GM12878 (cell line): ENCODE results near the gene ZNF276. TPM values are rescaled to one million over a fixed set of nuclear protein-coding genes. Genes with fewer than 3 reads are reported as not detected.
A peak's percentile ranks its signal among the peaks of the same experiment; 100 is the strongest.

Source experiments
- ATAC-seq: fragments of 200-7000 bp; cut with Tn5 transposase; 3 replicates; pipeline ENCODE4 v1.9.1; 2020; ENCODE audit warnings: mild to moderate bottlenecking, moderate library complexity
- BruUV-seq: library from RNA; stranded (reverse); fragments of 400-500 nt; replicated peaks from 2 replicates; lab custom pipeline; 2021; lab: Mats Ljungman, UMichigan
- CTCF ChIA-PET: fragments of 300-600 bp; sonication (Branson Sonifier 250); formaldehyde crosslinking; extraction: SDS; loops from one replicate; lab custom pipeline; 2021; ENCODE audit warnings: inconsistent platforms; lab: Yijun Ruan, JAX
- POLR2A ChIA-PET: fragments of 350-600 bp; formaldehyde crosslinking; extraction: SDS; loops from one replicate; lab custom pipeline; 2021; ENCODE audit warnings: inconsistent platforms; lab: Charles Lee
- RAD21 ChIA-PET: fragments of 300-600 bp; sonication (Branson Sonifier 250); formaldehyde crosslinking; loops from one replicate; lab custom pipeline; 2023; ENCODE audit warnings: antibody characterized with exemption; ENCODE audit not compliant: unreplicated experiment; lab: Charles Lee
- SMC1A ChIA-PET: fragments of 300-600 bp; sonication (Branson Sonifier 250); formaldehyde crosslinking; loops from one replicate; lab custom pipeline; 2023; ENCODE audit not compliant: unreplicated experiment, uncharacterized antibody; lab: Charles Lee
- DNase-seq: peaks from one replicate; pipeline ENCODE4 v3.0.0-alpha.2; 2011; ENCODE audit warnings: low read depth, low spot score
- FAIRE-seq: peaks from 3 replicates; lab custom pipeline; 2011; peaks lifted over from hg19 to GRCh38; lab: Jason Lieb, UNC
- H2AFZ ChIP-seq: 2 replicates; pipeline ENCODE4 v1.6.0; 2011; ENCODE audit warnings: low read depth, low read length, control low read depth; ENCODE audit not compliant: control insufficient read depth
- H3K27ac ChIP-seq: 2 replicates; pipeline ENCODE4 v1.5.1; 2011; ENCODE audit warnings: control low read depth; ENCODE audit not compliant: control insufficient read depth, insufficient read depth
- H3K27me3 ChIP-seq, 2 experiments: replicated peaks in 1 of 2; 2 replicates each; pipeline versions ENCODE4 v1.6.0 to v1.6.1; 2011; ENCODE audit warnings: low read length in 1 of 2; ENCODE audit not compliant: control insufficient read depth in 2 of 2, insufficient read depth in 2 of 2
- H3K36me3 ChIP-seq, 2 experiments: 2 replicates each; pipeline ENCODE4 v1.5.1; 2011; ENCODE audit warnings: low read length in 1 of 2; ENCODE audit not compliant: control insufficient read depth in 2 of 2, insufficient read depth in 2 of 2
- H3K4me1 ChIP-seq: 2 replicates; pipeline ENCODE4 v1.6.1; 2011; ENCODE audit warnings: mild to moderate bottlenecking, low read length, moderate library complexity, mixed read lengths; ENCODE audit not compliant: control insufficient read depth, insufficient read depth
- H3K4me2 ChIP-seq: 2 replicates; pipeline ENCODE4 v1.6.0; 2011; ENCODE audit warnings: control low read depth; ENCODE audit not compliant: control insufficient read depth, insufficient read depth
- H3K4me3 ChIP-seq: fragments of 200-600 bp; sonication (generic); 2 replicates; pipeline ENCODE4 v1.5.1; 2016
- H3K79me2 ChIP-seq: 2 replicates; pipeline ENCODE4 v1.6.0; 2011; ENCODE audit warnings: low read length; ENCODE audit not compliant: control insufficient read depth, insufficient read depth
- H3K9ac ChIP-seq: 2 replicates; pipeline ENCODE4 v1.8.0; 2011; ENCODE audit warnings: low read length, control low read depth, mixed read lengths; ENCODE audit not compliant: control insufficient read depth, insufficient read depth
- H3K9me3 ChIP-seq: replicated peaks from 3 replicates; pipeline ENCODE4 v1.5.1; 2011; ENCODE audit warnings: mild to moderate bottlenecking, low read length; ENCODE audit not compliant: control insufficient read depth, insufficient read depth
- H4K20me1 ChIP-seq: 2 replicates; pipeline ENCODE4 v1.6.0; 2011; ENCODE audit not compliant: control insufficient read depth, insufficient read depth
- BHLHE40 ChIP-seq, 2 experiments: fragments of 450-650 bp in 1 of 2; IDR thresholded peaks; 2 replicates each; pipeline ENCODE4 v1.6.1; 2011 to 2017; ENCODE audit warnings: low read depth in 2 of 2, borderline replicate concordance in 1 of 2, improper control_type of control experiment in 1 of 2, low read length in 1 of 2, mild to moderate bottlenecking in 1 of 2
- CBX3 ChIP-seq: fragments of 200-600 bp; sonication (generic); IDR thresholded peaks from 2 replicates; pipeline ENCODE4 v1.6.1; 2016; ENCODE audit warnings: low read depth, borderline replicate concordance
- ETV6 ChIP-seq, 2 experiments: fragments of 450-650 bp in 1 of 2; IDR thresholded peaks in 1 of 2; conservative IDR thresholded peaks in 1 of 2; 2 replicates each; pipeline ENCODE4 v1.6.1; 2014; ENCODE audit warnings: antibody characterized with exemption in 1 of 2, borderline replicate concordance in 1 of 2, low read depth in 1 of 2, mild to moderate bottlenecking in 1 of 2, moderate library complexity in 1 of 2
- GATAD2B ChIP-seq: fragments of 450-650 bp; conservative IDR thresholded peaks from 2 replicates; pipeline ENCODE4 v1.6.1; 2017; ENCODE audit warnings: low read depth, mild to moderate bottlenecking, moderate library complexity
- HDAC6 ChIP-seq: fragments of 200-600 bp; sonication (generic); IDR thresholded peaks from one replicate; pipeline ENCODE4 v1.8.0; 2017; ENCODE audit warnings: antibody characterized with exemption; ENCODE audit not compliant: unreplicated experiment
- SIN3A ChIP-seq: IDR thresholded peaks from 2 replicates; pipeline ENCODE4 v1.6.1; 2012; ENCODE audit warnings: low read depth, low read length, improper control_type of control experiment
- SRF ChIP-seq, 2 experiments: IDR thresholded peaks; 2 replicates each; pipeline ENCODE4 v1.6.1; 2011; ENCODE audit warnings: low read depth in 2 of 2, low read length in 2 of 2, mild to moderate bottlenecking in 1 of 2, moderate library complexity in 1 of 2
- STAT1 ChIP-seq: fragments of 450-650 bp; conservative IDR thresholded peaks from 2 replicates; pipeline ENCODE4 v1.6.1; 2014; ENCODE audit warnings: antibody characterized with exemption, mild to moderate bottlenecking
- TARDBP ChIP-seq: IDR thresholded peaks from 2 replicates; pipeline ENCODE4 v1.6.1; 2016; ENCODE audit warnings: borderline replicate concordance
- TBL1XR1 ChIP-seq: IDR thresholded peaks from 2 replicates; pipeline ENCODE4 v1.6.1; 2012; ENCODE audit warnings: low read depth, low read length, improper control_type of control experiment
- YY1 ChIP-seq: IDR thresholded peaks from 2 replicates; pipeline ENCODE4 v1.6.1; 2011; ENCODE audit warnings: low read depth, mild to moderate bottlenecking, low read length
- ZBED1 ChIP-seq: IDR thresholded peaks from 2 replicates; pipeline ENCODE4 v1.6.1; 2016; ENCODE audit warnings: borderline replicate concordance
- WGBS: methylation state at CpG from one replicate; pipeline ENCODE4 v1.1.6; 2016; ENCODE audit warnings: low lambda C conversion rate; ENCODE audit not compliant: insufficient replicate concordance, insufficient coverage; ENCODE audit errors: missing lambda C conversion rate; 5-methylcytosine and 5-hydroxymethylcytosine counted together
- in situ Hi-C: fragments of 300-500 bp; cut with MboI; formaldehyde crosslinking; loops from 9 replicates; pipeline ENCODE4 v1.14.3; 2018; ENCODE audit warnings: mixed read lengths
- intact Hi-C: fragments of 100-400 bp; cut with micrococcal nuclease; formaldehyde crosslinking; loops from one replicate; pipeline ENCODE4 v1.14.2; 2022; ENCODE audit not compliant: unreplicated experiment
- polyA plus RNA-seq, 11 experiments: library from polyadenylated mRNA; depleted of rRNA in 4 of 11; unstranded in 6 of 11; stranded (reverse) in 5 of 11; fragments of >200 nt; fragmentation: Nextera tagmentation in 4 of 11; fragmentation: Illumina TruSeq in 1 of 11; extraction: Ambion mirVana in 4 of 11; extraction: Trizol in 1 of 11; gene quantifications; 1 replicate in 1 of 11; 2 replicates in 10 of 11; pipeline versions ENCODE4 v1.2.1 to v1.2.3, GENCODE V29; 2011 to 2016; ENCODE audit warnings: inconsistent platforms in 2 of 11, missing spikeins in 2 of 11, low read depth in 1 of 11
- total RNA-seq, 4 experiments: library from RNA; depleted of rRNA in 3 of 4; stranded (reverse); fragments of >200 nt in 3 of 4; fragmentation: Illumina TruSeq in 1 of 4; extraction: Trizol in 1 of 4; gene quantifications; 2 replicates each; pipeline versions ENCODE4 v1.2.1 to v1.2.3, GENCODE V29; 2013 to 2021
- TF ChIP-seq, protein P1 (sequence below): IDR thresholded peaks from 2 replicates; pipeline ENCODE4 v1.6.1; 2012; ENCODE audit warnings: mild to moderate bottlenecking, low read depth, low read length
- TF ChIP-seq, protein P2 (sequence below): fragments of 150-350 bp; IDR thresholded peaks from 2 replicates; pipeline ENCODE4 v1.6.1; 2016; ENCODE audit warnings: low read depth, low read length

ZNF276 gene
- total and polyA plus RNA-seq, 10 of the 15 experiments (the other 5 are each of a cell fraction or from before 2014, with no cell fraction given): 0.27 to 22.7 (median 8.7) TPM

DNA sequence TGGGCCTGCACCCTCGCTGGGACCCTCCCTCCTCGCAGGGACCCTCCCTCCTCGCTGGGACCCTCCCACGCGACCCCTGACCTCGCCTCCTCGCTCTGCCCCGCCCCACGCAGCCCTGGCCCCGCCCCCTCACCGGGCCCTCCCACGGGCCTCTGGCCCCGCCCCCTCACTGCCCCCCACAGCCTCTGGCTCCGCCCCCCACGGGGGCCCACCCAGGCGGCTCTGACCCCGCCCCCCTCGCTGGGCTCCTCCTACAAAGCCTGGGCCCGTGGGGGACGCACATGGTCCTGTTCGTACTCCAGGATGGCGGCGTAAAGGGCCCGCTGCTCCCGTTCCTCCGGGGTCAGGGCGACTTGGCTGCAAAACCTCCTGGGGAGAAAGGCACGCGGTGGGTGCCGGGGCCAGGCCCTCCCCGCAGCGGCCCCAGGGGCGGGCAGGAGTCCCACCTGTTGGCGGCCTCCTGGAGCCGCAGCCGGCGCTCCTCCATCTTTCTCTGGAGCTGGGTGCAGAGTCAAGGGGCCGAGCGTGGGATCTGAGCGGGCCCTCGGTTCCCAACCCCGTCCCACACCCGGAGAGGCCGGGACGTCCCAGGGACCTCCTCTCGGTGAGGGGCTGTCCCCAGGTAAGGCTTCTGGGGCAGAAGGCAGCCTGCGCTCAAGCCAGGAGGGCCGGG lies 9.6 kb upstream of the ZNF276 start:
- H3K79me2 ChIP-seq: peaks cover 7% of the 10 kb centered on the region
- in situ Hi-C loops (no loop called here), intact Hi-C loops (no loop called here)
- ChIA-PET RAD21 (no interaction called here), SMC1A (interaction anchor here (1.0 kb wide), 1 partner anchor 152 kb away, joined by 3 read pairs; no protein-coding TSS in a partner anchor), CTCF (no interaction called here), POLR2A (no interaction called here)
- peak overlapping the region; percentile 78 for H3K4me3 ChIP-seq
- H4K20me1 ChIP-seq: no peaks in the 10 kb centered on the region
- no peaks in the 10 kb centered on the region; a peak in 1 of 4 replicates for H3K36me3 ChIP-seq
- peak overlapping the region; percentile 81 for H3K9ac ChIP-seq
- H3K9me3 ChIP-seq: no peaks in the 10 kb centered on the region
- WGBS: under 1% methylated on average over 27 of the region's 48 CpGs
- no peaks in the 10 kb centered on the region for H3K4me1 ChIP-seq
- H3K27ac ChIP-seq: peak overlapping the region; percentile 48
- FAIRE-seq: no peak
- H2AFZ ChIP-seq: peak overlapping the region; percentile 81
- DNase-seq: no peak
- H3K4me2 ChIP-seq: peak overlapping the region; percentile 87
- H3K27me3 ChIP-seq: no peaks in the 10 kb centered on the region
- BruUV-seq: TSS peak; percentile 86
- peak; percentile 93 for ATAC-seq
- no peak for TF ChIP-seq ETV6 (conservative IDR thresholded peaks at IDR 0.05 in 1 of 2, IDR thresholded peaks at IDR 0.05 in 1 of 2; ENCODE audit: borderline replicate concordance in 1 of 2, low read depth in 1 of 2)
- TF ChIP-seq TARDBP: no peak
- no peak for TF ChIP-seq TBL1XR1
- peak; percentile 84 for TF ChIP-seq YY1
- TF ChIP-seq BHLHE40 (IDR thresholded peaks at IDR 0.05; ENCODE audit: borderline replicate concordance in 1 of 2, low read depth in 2 of 2, low read length in 1 of 2): peak in 1 of 2 experiments; percentile 23; a peak in 1 of 4 replicates
- no peak for TF ChIP-seq STAT1
- 0 out of 2 replicates have a peak, but pooled peaks have one; percentile 56 for TF ChIP-seq SIN3A
- no peak for TF ChIP-seq CBX3
- TF ChIP-seq, protein P1, sequence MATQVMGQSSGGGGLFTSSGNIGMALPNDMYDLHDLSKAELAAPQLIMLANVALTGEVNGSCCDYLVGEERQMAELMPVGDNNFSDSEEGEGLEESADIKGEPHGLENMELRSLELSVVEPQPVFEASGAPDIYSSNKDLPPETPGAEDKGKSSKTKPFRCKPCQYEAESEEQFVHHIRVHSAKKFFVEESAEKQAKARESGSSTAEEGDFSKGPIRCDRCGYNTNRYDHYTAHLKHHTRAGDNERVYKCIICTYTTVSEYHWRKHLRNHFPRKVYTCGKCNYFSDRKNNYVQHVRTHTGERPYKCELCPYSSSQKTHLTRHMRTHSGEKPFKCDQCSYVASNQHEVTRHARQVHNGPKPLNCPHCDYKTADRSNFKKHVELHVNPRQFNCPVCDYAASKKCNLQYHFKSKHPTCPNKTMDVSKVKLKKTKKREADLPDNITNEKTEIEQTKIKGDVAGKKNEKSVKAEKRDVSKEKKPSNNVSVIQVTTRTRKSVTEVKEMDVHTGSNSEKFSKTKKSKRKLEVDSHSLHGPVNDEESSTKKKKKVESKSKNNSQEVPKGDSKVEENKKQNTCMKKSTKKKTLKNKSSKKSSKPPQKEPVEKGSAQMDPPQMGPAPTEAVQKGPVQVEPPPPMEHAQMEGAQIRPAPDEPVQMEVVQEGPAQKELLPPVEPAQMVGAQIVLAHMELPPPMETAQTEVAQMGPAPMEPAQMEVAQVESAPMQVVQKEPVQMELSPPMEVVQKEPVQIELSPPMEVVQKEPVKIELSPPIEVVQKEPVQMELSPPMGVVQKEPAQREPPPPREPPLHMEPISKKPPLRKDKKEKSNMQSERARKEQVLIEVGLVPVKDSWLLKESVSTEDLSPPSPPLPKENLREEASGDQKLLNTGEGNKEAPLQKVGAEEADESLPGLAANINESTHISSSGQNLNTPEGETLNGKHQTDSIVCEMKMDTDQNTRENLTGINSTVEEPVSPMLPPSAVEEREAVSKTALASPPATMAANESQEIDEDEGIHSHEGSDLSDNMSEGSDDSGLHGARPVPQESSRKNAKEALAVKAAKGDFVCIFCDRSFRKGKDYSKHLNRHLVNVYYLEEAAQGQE: no peak
- TF ChIP-seq, protein P2, sequence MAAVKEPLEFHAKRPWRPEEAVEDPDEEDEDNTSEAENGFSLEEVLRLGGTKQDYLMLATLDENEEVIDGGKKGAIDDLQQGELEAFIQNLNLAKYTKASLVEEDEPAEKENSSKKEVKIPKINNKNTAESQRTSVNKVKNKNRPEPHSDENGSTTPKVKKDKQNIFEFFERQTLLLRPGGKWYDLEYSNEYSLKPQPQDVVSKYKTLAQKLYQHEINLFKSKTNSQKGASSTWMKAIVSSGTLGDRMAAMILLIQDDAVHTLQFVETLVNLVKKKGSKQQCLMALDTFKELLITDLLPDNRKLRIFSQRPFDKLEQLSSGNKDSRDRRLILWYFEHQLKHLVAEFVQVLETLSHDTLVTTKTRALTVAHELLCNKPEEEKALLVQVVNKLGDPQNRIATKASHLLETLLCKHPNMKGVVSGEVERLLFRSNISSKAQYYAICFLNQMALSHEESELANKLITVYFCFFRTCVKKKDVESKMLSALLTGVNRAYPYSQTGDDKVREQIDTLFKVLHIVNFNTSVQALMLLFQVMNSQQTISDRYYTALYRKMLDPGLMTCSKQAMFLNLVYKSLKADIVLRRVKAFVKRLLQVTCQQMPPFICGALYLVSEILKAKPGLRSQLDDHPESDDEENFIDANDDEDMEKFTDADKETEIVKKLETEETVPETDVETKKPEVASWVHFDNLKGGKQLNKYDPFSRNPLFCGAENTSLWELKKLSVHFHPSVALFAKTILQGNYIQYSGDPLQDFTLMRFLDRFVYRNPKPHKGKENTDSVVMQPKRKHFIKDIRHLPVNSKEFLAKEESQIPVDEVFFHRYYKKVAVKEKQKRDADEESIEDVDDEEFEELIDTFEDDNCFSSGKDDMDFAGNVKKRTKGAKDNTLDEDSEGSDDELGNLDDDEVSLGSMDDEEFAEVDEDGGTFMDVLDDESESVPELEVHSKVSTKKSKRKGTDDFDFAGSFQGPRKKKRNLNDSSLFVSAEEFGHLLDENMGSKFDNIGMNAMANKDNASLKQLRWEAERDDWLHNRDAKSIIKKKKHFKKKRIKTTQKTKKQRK: no peak
- TF ChIP-seq GATAD2B: peak; percentile 56
- TF ChIP-seq SRF (IDR thresholded peaks at IDR 0.05; ENCODE audit: low read depth in 2 of 2, low read length in 2 of 2): no peak
- no peak for TF ChIP-seq ZBED1
- TF ChIP-seq HDAC6: no peak
